SU-DHL-6 (cell line): Measurements from ENCODE around the gene URB2.

ENCODE experiments used
- H2AFZ ChIP-seq: fragments of 200-600 bp; sonication (generic); 2 replicates; pipeline ENCODE4 v1.6.1; 2014; ENCODE audit warnings: low read depth, mild to moderate bottlenecking, moderate library complexity, mixed read lengths, antibody characterized with exemption, low read length; ENCODE audit not compliant: severe bottlenecking
- H3F3A ChIP-seq: fragments of 200-600 bp; shearing (Covaris generic); 2 replicates; pipeline ENCODE4 v1.6.0; 2016; ENCODE audit warnings: antibody characterized with exemption, mild to moderate bottlenecking; ENCODE audit not compliant: insufficient read depth
- H3K27ac ChIP-seq: fragments of 200-600 bp; sonication (generic); 2 replicates; pipeline ENCODE4 v1.5.1; 2016; ENCODE audit warnings: low read depth, mild to moderate bottlenecking, low read length, moderate library complexity, mixed read lengths
- H3K27me3 ChIP-seq: fragments of 200-600 bp; sonication (generic), shearing (Covaris generic); 2 replicates; pipeline ENCODE4 v1.6.0; 2014; ENCODE audit warnings: mild to moderate bottlenecking, low read length
- H3K36me3 ChIP-seq: fragments of 200-600 bp; sonication (generic); 2 replicates; pipeline ENCODE4 v1.6.1; 2014; ENCODE audit warnings: mild to moderate bottlenecking, low read length, mixed read lengths
- H3K4me2 ChIP-seq: fragments of 300-600, 200-600 bp; shearing (Covaris generic), sonication (generic); 2 replicates; pipeline ENCODE4 v1.6.0; 2014; ENCODE audit warnings: low read length, low read depth, mild to moderate bottlenecking; ENCODE audit not compliant: poor library complexity, severe bottlenecking
- H3K4me3 ChIP-seq: fragments of 200-600 bp; sonication (generic); 2 replicates; pipeline ENCODE4 v1.5.1; 2014; ENCODE audit warnings: antibody characterized with exemption, low read length, mild to moderate bottlenecking, mixed read lengths; ENCODE audit not compliant: insufficient read depth, poor library complexity, severe bottlenecking
- H3K79me2 ChIP-seq: fragments of 200-600 bp; sonication (generic); 2 replicates; pipeline ENCODE4 v1.6.1; 2014; ENCODE audit warnings: mild to moderate bottlenecking, low read length, moderate library complexity; ENCODE audit not compliant: insufficient read depth
- H3K9ac ChIP-seq: fragments of 200-600 bp; sonication (generic); 2 replicates; pipeline ENCODE4 v1.7.0; 2014; ENCODE audit warnings: mild to moderate bottlenecking, low read length
- H3K9me2 ChIP-seq: fragments of 200-600 bp; sonication (generic); replicated peaks from 2 replicates; pipeline ENCODE4 v1.6.1; 2014; ENCODE audit warnings: low read length; ENCODE audit not compliant: insufficient read depth
- H3K9me3 ChIP-seq: fragments of 200-600 bp; sonication (generic); 2 replicates; pipeline ENCODE4 v1.6.1; 2014; ENCODE audit warnings: low read length, mixed read lengths; ENCODE audit not compliant: insufficient read depth
- H4K20me1 ChIP-seq: fragments of 200-600 bp; sonication (generic); 2 replicates; pipeline ENCODE4 v1.6.1; 2014; ENCODE audit warnings: low read depth, mild to moderate bottlenecking, antibody characterized with exemption, low read length, moderate library complexity, mixed read lengths
- EZH2phosphoT487 ChIP-seq: fragments of 200-600 bp; sonication (generic), shearing (Covaris generic); conservative IDR thresholded peaks from 2 replicates; pipeline ENCODE4 v1.6.1; 2018; ENCODE audit warnings: mild to moderate bottlenecking, antibody characterized with exemption, low read length, moderate library complexity, mixed read lengths
- TF ChIP-seq, protein P1 (sequence below): fragments of 200-600 bp; sonication (generic); IDR thresholded peaks from one replicate; pipeline ENCODE4 v1.5.1; 2017; ENCODE audit warnings: antibody characterized with exemption, mild to moderate bottlenecking, low read length, moderate library complexity; ENCODE audit not compliant: insufficient read depth, poor library complexity, severe bottlenecking

Gene URB2

GRCh38 chr1:229709500-229710013 is 83.5 kb downstream of the URB2 start:
- Histone ChIP-seq H4K20me1 (no peaks in the 10 kb centered on the region), H3K36me3 (no peaks in the 10 kb centered on the region), H3K4me2 (no peak overlapping the region), H3K9me3 (no peaks in the 10 kb centered on the region), H2AFZ (no peak overlapping the region), H3K4me3 (no peak overlapping the region), H3F3A (no peaks in the 10 kb centered on the region), H3K9ac (no peak overlapping the region), H3K27ac (no peak overlapping the region), H3K9me2 (no peaks in the 10 kb centered on the region), H3K79me2 (no peaks in the 10 kb centered on the region), H3K27me3 (no peaks in the 10 kb centered on the region)
- TF ChIP-seq, protein P1, sequence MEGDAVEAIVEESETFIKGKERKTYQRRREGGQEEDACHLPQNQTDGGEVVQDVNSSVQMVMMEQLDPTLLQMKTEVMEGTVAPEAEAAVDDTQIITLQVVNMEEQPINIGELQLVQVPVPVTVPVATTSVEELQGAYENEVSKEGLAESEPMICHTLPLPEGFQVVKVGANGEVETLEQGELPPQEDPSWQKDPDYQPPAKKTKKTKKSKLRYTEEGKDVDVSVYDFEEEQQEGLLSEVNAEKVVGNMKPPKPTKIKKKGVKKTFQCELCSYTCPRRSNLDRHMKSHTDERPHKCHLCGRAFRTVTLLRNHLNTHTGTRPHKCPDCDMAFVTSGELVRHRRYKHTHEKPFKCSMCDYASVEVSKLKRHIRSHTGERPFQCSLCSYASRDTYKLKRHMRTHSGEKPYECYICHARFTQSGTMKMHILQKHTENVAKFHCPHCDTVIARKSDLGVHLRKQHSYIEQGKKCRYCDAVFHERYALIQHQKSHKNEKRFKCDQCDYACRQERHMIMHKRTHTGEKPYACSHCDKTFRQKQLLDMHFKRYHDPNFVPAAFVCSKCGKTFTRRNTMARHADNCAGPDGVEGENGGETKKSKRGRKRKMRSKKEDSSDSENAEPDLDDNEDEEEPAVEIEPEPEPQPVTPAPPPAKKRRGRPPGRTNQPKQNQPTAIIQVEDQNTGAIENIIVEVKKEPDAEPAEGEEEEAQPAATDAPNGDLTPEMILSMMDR: no peak
- TF ChIP-seq EZH2phosphoT487: no peak
